Body of pancreas (tissue), 4 donors: ENCODE data around the gene SLPI.

Source experiments
- CTCF ChIP-seq, 7 experiments: fragments of 450-650 bp in 4 of 7; fragments of 200-600 bp in 3 of 7; sonication (generic) in 3 of 7; IDR thresholded peaks; one replicate each; pipeline ENCODE4 v1.5.1; 2016 to 2019; ENCODE audit warnings: antibody characterized with exemption in 7 of 7
- POLR2A ChIP-seq, 3 donors: fragments of 450-650 bp; IDR thresholded peaks; one replicate each; pipeline ENCODE4 v1.6.1; 2016; ENCODE audit warnings: antibody characterized with exemption in 3 of 3, mild to moderate bottlenecking in 2 of 3

- TF ChIP-seq CTCF (IDR thresholded peaks at IDR 0.05) (no peak), POLR2A (IDR thresholded peaks at IDR 0.05) (no peak)
Observed at GRCh38 chr20:45209924-45210323, 44.4 kb downstream of the SLPI start.
